Activated CD4-positive, alpha-beta T cell treated with anti-CD3 and anti-CD28 coated beads for 36 hours (primary cell): ENCODE results near the gene CCNJL. TPM values are rescaled to one million over a fixed set of nuclear protein-coding genes. Genes with fewer than 3 reads are reported as not detected.
A peak's percentile ranks its signal among the peaks of the same experiment; 100 is the strongest.

ENCODE experiments used
- ATAC-seq: fragments of 200-7000 bp; cut with Tn5 transposase; one replicate; pipeline ENCODE4 v1.10.0; 2021; ENCODE audit warnings: mild to moderate bottlenecking, moderate library complexity
- CTCF ChIA-PET: fragments of 350-600 bp; sonication (Branson Sonifier 250); formaldehyde crosslinking; loops from one replicate; lab custom pipeline; 2021; ENCODE audit warnings: antibody characterized with exemption; lab: Charles Lee
- POLR2A ChIA-PET: fragments of 350-600 bp; sonication (Branson Sonifier 250); formaldehyde crosslinking; loops from one replicate; lab custom pipeline; 2021; ENCODE audit warnings: antibody characterized with exemption, inconsistent platforms; lab: Charles Lee
- DNase-seq: peaks from one replicate; pipeline ENCODE4 v3.0.0-alpha.2; 2020
- H3K27ac Mint-ChIP-seq: one replicate; pipeline ENCODE4 v1.8.0; 2021; ENCODE audit warnings: mixed read lengths
- H3K27me3 Mint-ChIP-seq: one replicate; pipeline ENCODE4 v1.8.0; 2021; ENCODE audit warnings: mixed read lengths
- H3K36me3 Mint-ChIP-seq: one replicate; pipeline ENCODE4 v1.8.0; 2021; ENCODE audit warnings: low read depth, mixed read lengths
- H3K4me1 Mint-ChIP-seq: one replicate; pipeline ENCODE4 v1.8.0; 2021; ENCODE audit warnings: mixed read lengths
- H3K4me3 Mint-ChIP-seq: one replicate; pipeline ENCODE4 v1.8.0; 2021; ENCODE audit warnings: mild to moderate bottlenecking, moderate library complexity, mixed read lengths
- H3K9me3 Mint-ChIP-seq: one replicate; pipeline ENCODE4 v1.8.0; 2021; ENCODE audit warnings: low read depth, mixed read lengths
- intact Hi-C, 2 experiments: fragments of 100-400 bp; cut with DNase I in 1 of 2; cut with micrococcal nuclease in 1 of 2; formaldehyde crosslinking; loops; one replicate each; pipeline versions ENCODE4 v1.14.2 to v1.15.1; 2022 to 2024; cut with DNase I, micrococcal nuclease
- total RNA-seq, 2 experiments: library from RNA; stranded (reverse); gene quantifications; one replicate each; pipeline ENCODE4 v1.2.3, GENCODE V29; 2021

Gene CCNJL
- total RNA-seq, 2 experiments from 2014 or later = not detected

- H3K27ac Mint-ChIP-seq = no peak overlapping the region
- ATAC-seq (no peak), DNase-seq (no peak)
- intact Hi-C loops = no loop called here
- no peaks in the 10 kb centered on the region for H3K27me3 Mint-ChIP-seq
- H3K36me3 Mint-ChIP-seq = no peaks in the 10 kb centered on the region
- H3K9me3 Mint-ChIP-seq = no peaks in the 10 kb centered on the region
- ChIA-PET CTCF (no interaction called here), POLR2A (no interaction called here)
- H3K4me1 Mint-ChIP-seq = no peaks in the 10 kb centered on the region
- H3K4me3 Mint-ChIP-seq = no peak overlapping the region
These were observed 76.6 kb downstream of the CCNJL start for GRCh38 chr5:160235731-160236130.

GRCh38 chr5:160233215-160233614 is 79.1 kb downstream of the CCNJL start:
- intact Hi-C loops = no loop called here

GRCh38 chr5:160231783-160232342 is 80.5 kb downstream of the CCNJL start:
- Mint-ChIP-seq H3K4me3 (no peak overlapping the region), H3K9me3 (no peaks in the 10 kb centered on the region), H3K4me1 (no peaks in the 10 kb centered on the region), H3K36me3 (no peaks in the 10 kb centered on the region), H3K27ac (no peak overlapping the region), H3K27me3 (no peaks in the 10 kb centered on the region)
- POLR2A ChIA-PET = no interaction called here
- ATAC-seq = no peak
- CTCF ChIA-PET = interaction anchor here (1.0 to 1.5 kb wide), 4 partner anchors 8 to 30 kb away, joined by 3 to 5 read pairs (median 3); no protein-coding TSS in a partner anchor
- DNase-seq = no peak
- intact Hi-C loops = no loop called here

More at GRCh38 chr5:160233215-160233614, 79.1 kb downstream of the CCNJL start:
- DNase-seq (no peak), ATAC-seq (no peak)
- Mint-ChIP-seq H3K27me3 (no peaks in the 10 kb centered on the region), H3K4me1 (no peaks in the 10 kb centered on the region), H3K27ac (no peak overlapping the region), H3K4me3 (no peak overlapping the region), H3K36me3 (no peaks in the 10 kb centered on the region), H3K9me3 (no peaks in the 10 kb centered on the region)
- ChIA-PET POLR2A (no interaction called here), CTCF (interaction anchor here (0.6 kb wide), 1 partner anchor 342 kb away, joined by 4 read pairs; no protein-coding TSS in a partner anchor)

- ChIA-PET CTCF (interaction anchor here (1.0 to 1.5 kb wide), 3 partner anchors 9 to 20 kb away, joined by 3 to 5 read pairs (median 3); no protein-coding TSS in a partner anchor), POLR2A (no interaction called here)
- H3K27ac Mint-ChIP-seq = no peak overlapping the region
- H3K4me1 Mint-ChIP-seq = no peaks in the 10 kb centered on the region
- no peaks in the 10 kb centered on the region for H3K27me3 Mint-ChIP-seq
- H3K36me3 Mint-ChIP-seq = no peaks in the 10 kb centered on the region
- ATAC-seq = peak; percentile 86
- intact Hi-C loops = no loop called here
- H3K9me3 Mint-ChIP-seq = no peaks in the 10 kb centered on the region
- H3K4me3 Mint-ChIP-seq = no peak overlapping the region
- DNase-seq = peak; percentile 33
These were observed 81.5 kb downstream of the CCNJL start for GRCh38 chr5:160230686-160231527.

- ATAC-seq = no peak
- CTCF ChIA-PET = no interaction called here
These were observed 83.1 kb downstream of the CCNJL start, which contains the start of gene FABP6 for GRCh38 chr5:160229190-160229742. TSS of gene FABP6 (plus strand) at chr5:160229506. CDS start at chr5:160229558, 52 bp downstream.

GRCh38 chr5:160227012-160227411 is 85.4 kb downstream of the CCNJL start:
- CTCF ChIA-PET = interaction anchor here (1.3 kb wide), 1 partner anchor 203 kb away, joined by 4 read pairs; no protein-coding TSS in a partner anchor
- no peak for ATAC-seq

More at GRCh38 chr5:160229190-160229742, 83.1 kb downstream of the CCNJL start, which contains the start of gene FABP6:
- Mint-ChIP-seq H3K27me3 (no peaks in the 10 kb centered on the region), H3K9me3 (no peaks in the 10 kb centered on the region), H3K4me3 (no peak within 1 kb of the TSS), H3K36me3 (no peaks in the 10 kb centered on the region), H3K27ac (no peak within 1 kb of the TSS), H3K4me1 (no peaks in the 10 kb centered on the region)
- no peak for DNase-seq
- intact Hi-C loops = no loop called here
- POLR2A ChIA-PET = no interaction called here

GRCh38 chr5:160221082-160221481 is 91.3 kb downstream of the CCNJL start:
- no peak for ATAC-seq
- ChIA-PET CTCF (no interaction called here), POLR2A (no interaction called here)
- Mint-ChIP-seq H3K9me3 (no peaks in the 10 kb centered on the region), H3K36me3 (no peaks in the 10 kb centered on the region), H3K4me3 (no peak overlapping the region), H3K4me1 (no peaks in the 10 kb centered on the region), H3K27me3 (no peaks in the 10 kb centered on the region), H3K27ac (no peak overlapping the region)
- intact Hi-C loops = no loop called here
- no peak for DNase-seq

More at GRCh38 chr5:160227012-160227411, 85.4 kb downstream of the CCNJL start:
- no peak overlapping the region for H3K4me3 Mint-ChIP-seq
- intact Hi-C loops = no loop called here
- H3K27me3 Mint-ChIP-seq = no peaks in the 10 kb centered on the region
- H3K4me1 Mint-ChIP-seq = no peaks in the 10 kb centered on the region
- POLR2A ChIA-PET = no interaction called here
- DNase-seq = no peak
- H3K27ac Mint-ChIP-seq = no peak overlapping the region
- no peaks in the 10 kb centered on the region for H3K9me3 Mint-ChIP-seq
- H3K36me3 Mint-ChIP-seq = no peaks in the 10 kb centered on the region

GRCh38 chr5:160219356-160219755 is 93.0 kb downstream of the CCNJL start:
- Mint-ChIP-seq H3K27ac (no peak overlapping the region), H3K4me3 (no peak overlapping the region), H3K36me3 (no peaks in the 10 kb centered on the region)

GRCh38 chr5:160213537-160213936 is 98.8 kb downstream of the CCNJL start:
- intact Hi-C loops = no loop called here
- Mint-ChIP-seq H3K27me3 (no peaks in the 10 kb centered on the region), H3K9me3 (no peaks in the 10 kb centered on the region), H3K4me1 (no peaks in the 10 kb centered on the region), H3K36me3 (no peaks in the 10 kb centered on the region), H3K4me3 (no peak overlapping the region), H3K27ac (no peak overlapping the region)
- CTCF ChIA-PET = interaction anchor here (1.4 kb wide), 1 partner anchor 132 kb away, joined by 3 read pairs; no protein-coding TSS in a partner anchor
- POLR2A ChIA-PET = no interaction called here
- DNase-seq (no peak), ATAC-seq (peak; percentile 42)

More at GRCh38 chr5:160219356-160219755, 93.0 kb downstream of the CCNJL start:
- DNase-seq = no peak
- H3K9me3 Mint-ChIP-seq = no peaks in the 10 kb centered on the region
- ChIA-PET CTCF (no interaction called here), POLR2A (interaction anchor here (0.6 kb wide), 1 partner anchor 182 kb away, joined by 4 read pairs; no protein-coding TSS in a partner anchor)
- no peaks in the 10 kb centered on the region for H3K4me1 Mint-ChIP-seq
- ATAC-seq = no peak
- intact Hi-C loops = no loop called here
- H3K27me3 Mint-ChIP-seq = no peaks in the 10 kb centered on the region

GRCh38 chr5:160211352-160211751 is 101.0 kb downstream of the CCNJL start:
- POLR2A ChIA-PET = no interaction called here
- H3K4me3 Mint-ChIP-seq = no peak overlapping the region
- ATAC-seq (no peak), DNase-seq (no peak)
- H3K4me1 Mint-ChIP-seq = no peaks in the 10 kb centered on the region
- H3K27me3 Mint-ChIP-seq = no peaks in the 10 kb centered on the region
- CTCF ChIA-PET = interaction anchor here (0.9 kb wide), 1 partner anchor 20 kb away, joined by 3 read pairs; no protein-coding TSS in a partner anchor
- no peaks in the 10 kb centered on the region for H3K36me3 Mint-ChIP-seq
- intact Hi-C loops = no loop called here
- no peaks in the 10 kb centered on the region for H3K9me3 Mint-ChIP-seq
- no peak overlapping the region for H3K27ac Mint-ChIP-seq

- no peak for DNase-seq
- Mint-ChIP-seq H3K27ac (no peak overlapping the region), H3K27me3 (no peaks in the 10 kb centered on the region), H3K4me1 (no peaks in the 10 kb centered on the region), H3K4me3 (no peak overlapping the region), H3K36me3 (no peaks in the 10 kb centered on the region), H3K9me3 (no peaks in the 10 kb centered on the region)
- ChIA-PET CTCF (interaction anchor here (0.7 kb wide), 1 partner anchor 12 kb away, joined by 3 read pairs; no protein-coding TSS in a partner anchor), POLR2A (no interaction called here)
- no peak for ATAC-seq
- intact Hi-C loops = no loop called here
These were observed 101.8 kb downstream of the CCNJL start for GRCh38 chr5:160210606-160211005.
